Calu3 (cell line): Measurements from ENCODE around the gene UCN2. TPM values are rescaled to one million over a fixed set of nuclear protein-coding genes. Genes with fewer than 3 reads are reported as not detected.

Experiments
- BruUV-seq: library from RNA; stranded (reverse); fragments of 400-500 nt; replicated peaks from 2 replicates; lab custom pipeline; 2021; lab: Mats Ljungman, UMichigan
- CTCF ChIA-PET: fragments of 300-600 bp; sonication (Branson Sonifier 250); formaldehyde crosslinking; loops from one replicate; lab custom pipeline; 2022; ENCODE audit warnings: antibody characterized with exemption; lab: Charles Lee
- DNase-seq: peaks from one replicate; pipeline ENCODE4 v3.0.0; 2022
- H3K27ac Mint-ChIP-seq: one replicate; pipeline ENCODE4 v1.8.0; 2022; ENCODE audit warnings: mixed read lengths; ENCODE audit not compliant: unreplicated experiment
- H3K27me3 Mint-ChIP-seq: one replicate; pipeline ENCODE4 v1.8.0; 2022; ENCODE audit warnings: mixed read lengths; ENCODE audit not compliant: unreplicated experiment
- H3K36me3 Mint-ChIP-seq: one replicate; pipeline ENCODE4 v1.8.0; 2022; ENCODE audit warnings: mild to moderate bottlenecking, moderate library complexity, mixed read lengths; ENCODE audit not compliant: insufficient read depth, unreplicated experiment
- H3K4me1 Mint-ChIP-seq: one replicate; pipeline ENCODE4 v1.8.0; 2022; ENCODE audit warnings: mild to moderate bottlenecking, low read depth, mixed read lengths; ENCODE audit not compliant: unreplicated experiment
- H3K4me3 Mint-ChIP-seq: one replicate; pipeline ENCODE4 v1.8.0; 2022; ENCODE audit warnings: mild to moderate bottlenecking, low read depth, moderate library complexity, mixed read lengths; ENCODE audit not compliant: unreplicated experiment
- H3K9me3 Mint-ChIP-seq: one replicate; pipeline ENCODE4 v1.8.0; 2022; ENCODE audit warnings: low read depth, mixed read lengths; ENCODE audit not compliant: unreplicated experiment
- intact Hi-C: fragments of 100-400 bp; cut with micrococcal nuclease; formaldehyde crosslinking; loops from one replicate; pipeline ENCODE4 v1.10.0; 2022; ENCODE audit not compliant: unreplicated experiment
- total RNA-seq: library from RNA; stranded (reverse); gene quantifications from 2 replicates; pipeline ENCODE4 v1.2.3, GENCODE V29; 2022
- TF ChIP-seq, protein P1 (sequence below): fragments of 200-600 bp; IDR thresholded peaks from one replicate; pipeline ENCODE4 v1.8.0; 2022; ENCODE audit warnings: antibody characterized with exemption; ENCODE audit not compliant: unreplicated experiment

UCN2 gene
- total RNA-seq, 1 experiment from 2014 or later, result 0.94 TPM

DNA sequence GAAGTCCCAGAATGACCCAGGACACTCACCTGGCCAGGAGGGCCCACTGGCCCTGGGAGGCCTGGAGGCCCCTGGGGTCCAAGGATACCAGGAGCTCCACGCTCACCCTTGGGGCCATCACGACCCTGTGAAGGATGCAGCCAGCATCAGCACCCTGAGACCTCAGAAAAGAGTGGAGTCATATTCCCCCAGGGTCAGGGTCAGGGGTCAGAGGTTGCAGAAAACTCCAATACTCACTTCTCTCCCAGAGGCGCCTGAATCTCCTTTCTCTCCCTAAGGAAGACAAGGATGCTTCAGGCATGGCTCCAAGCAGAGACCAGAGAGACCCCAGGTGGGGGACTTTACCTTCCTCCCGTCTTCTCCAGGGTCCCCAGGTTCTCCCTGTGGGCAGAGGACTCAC lies 13.1 kb upstream of the UCN2 start:
- H3K27me3 Mint-ChIP-seq, result no peaks in the 10 kb centered on the region
- DNase-seq, result no peak
- BruUV-seq, result no TSS peak
- no peaks in the 10 kb centered on the region for H3K4me1 Mint-ChIP-seq
- TF ChIP-seq, protein P1, sequence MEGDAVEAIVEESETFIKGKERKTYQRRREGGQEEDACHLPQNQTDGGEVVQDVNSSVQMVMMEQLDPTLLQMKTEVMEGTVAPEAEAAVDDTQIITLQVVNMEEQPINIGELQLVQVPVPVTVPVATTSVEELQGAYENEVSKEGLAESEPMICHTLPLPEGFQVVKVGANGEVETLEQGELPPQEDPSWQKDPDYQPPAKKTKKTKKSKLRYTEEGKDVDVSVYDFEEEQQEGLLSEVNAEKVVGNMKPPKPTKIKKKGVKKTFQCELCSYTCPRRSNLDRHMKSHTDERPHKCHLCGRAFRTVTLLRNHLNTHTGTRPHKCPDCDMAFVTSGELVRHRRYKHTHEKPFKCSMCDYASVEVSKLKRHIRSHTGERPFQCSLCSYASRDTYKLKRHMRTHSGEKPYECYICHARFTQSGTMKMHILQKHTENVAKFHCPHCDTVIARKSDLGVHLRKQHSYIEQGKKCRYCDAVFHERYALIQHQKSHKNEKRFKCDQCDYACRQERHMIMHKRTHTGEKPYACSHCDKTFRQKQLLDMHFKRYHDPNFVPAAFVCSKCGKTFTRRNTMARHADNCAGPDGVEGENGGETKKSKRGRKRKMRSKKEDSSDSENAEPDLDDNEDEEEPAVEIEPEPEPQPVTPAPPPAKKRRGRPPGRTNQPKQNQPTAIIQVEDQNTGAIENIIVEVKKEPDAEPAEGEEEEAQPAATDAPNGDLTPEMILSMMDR, result no peak
- H3K27ac Mint-ChIP-seq, result no peak overlapping the region
- intact Hi-C loops, result no loop called here
- H3K36me3 Mint-ChIP-seq, result no peaks in the 10 kb centered on the region
- CTCF ChIA-PET, result interaction anchor here (0.6 to 0.9 kb wide), 2 partner anchors 16 to 19 kb away, joined by 3 read pairs; no protein-coding TSS in a partner anchor
- H3K4me3 Mint-ChIP-seq, result no peak overlapping the region
- no peaks in the 10 kb centered on the region for H3K9me3 Mint-ChIP-seq

DNA sequence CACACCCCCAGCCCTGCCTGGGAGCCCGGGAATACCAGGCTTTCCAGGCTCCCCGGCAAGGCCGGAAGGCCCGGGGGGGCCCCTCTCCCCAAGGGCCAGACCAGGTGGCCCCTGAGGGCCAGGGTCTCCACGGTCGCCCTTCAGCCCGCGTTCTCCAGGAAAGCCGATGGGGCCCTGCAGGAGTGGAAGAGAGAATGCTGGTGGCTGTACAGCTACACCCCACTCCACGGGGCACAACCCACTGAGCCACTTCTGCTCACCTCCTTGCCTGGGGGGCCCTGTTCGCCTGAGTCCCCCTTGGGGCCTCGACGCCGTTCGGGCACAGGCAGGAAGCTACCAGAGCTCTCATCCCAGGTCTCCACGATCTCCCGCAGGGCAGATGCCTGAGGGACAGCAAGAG lies 11.8 kb upstream of the UCN2 start:
- no TSS peak for BruUV-seq
- H3K4me3 Mint-ChIP-seq, result no peak overlapping the region
- TF ChIP-seq, protein P1, result no peak
- H3K4me1 Mint-ChIP-seq, result no peaks in the 10 kb centered on the region
- intact Hi-C loops, result no loop called here
- H3K36me3 Mint-ChIP-seq, result no peaks in the 10 kb centered on the region
- H3K27me3 Mint-ChIP-seq, result no peaks in the 10 kb centered on the region
- no peak overlapping the region for H3K27ac Mint-ChIP-seq
- no peak for DNase-seq
- CTCF ChIA-PET, result no interaction called here
- H3K9me3 Mint-ChIP-seq, result no peaks in the 10 kb centered on the region

DNA sequence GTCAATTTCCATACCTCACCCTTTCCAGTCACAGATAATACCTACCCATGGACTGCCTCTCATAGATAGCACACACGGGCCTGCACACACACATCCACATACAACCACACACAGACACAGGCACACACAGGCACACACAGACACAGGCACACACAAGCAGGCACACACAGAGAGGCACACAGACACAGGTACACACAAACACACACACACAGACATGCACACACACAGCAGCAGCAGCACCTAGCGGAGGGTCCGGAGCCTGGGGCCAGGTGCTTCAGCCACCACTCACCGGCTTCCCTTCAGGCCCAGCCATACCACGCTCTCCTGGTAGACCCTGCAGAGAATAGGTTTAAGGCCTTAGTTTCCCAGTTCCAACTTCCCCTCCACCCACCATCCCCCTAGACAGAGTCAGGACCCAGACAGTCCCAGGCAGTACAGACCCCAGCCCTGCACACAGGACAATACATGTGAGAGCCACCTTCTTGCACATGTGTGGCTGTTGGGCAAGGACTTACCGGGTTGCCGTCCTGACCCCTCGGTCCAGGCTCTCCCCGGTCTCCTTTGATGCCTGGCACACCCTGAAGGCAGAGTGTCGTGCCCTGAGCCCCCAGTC lies 10.5 kb upstream of the UCN2 start:
- TF ChIP-seq, protein P1, result no peak
- DNase-seq, result no peak
- no TSS peak for BruUV-seq
- Mint-ChIP-seq H3K9me3 (no peaks in the 10 kb centered on the region), H3K36me3 (no peaks in the 10 kb centered on the region), H3K27ac (no peak overlapping the region), H3K4me3 (no peak overlapping the region), H3K27me3 (no peaks in the 10 kb centered on the region), H3K4me1 (no peaks in the 10 kb centered on the region)
- intact Hi-C loops, result no loop called here
- CTCF ChIA-PET, result no interaction called here

DNA sequence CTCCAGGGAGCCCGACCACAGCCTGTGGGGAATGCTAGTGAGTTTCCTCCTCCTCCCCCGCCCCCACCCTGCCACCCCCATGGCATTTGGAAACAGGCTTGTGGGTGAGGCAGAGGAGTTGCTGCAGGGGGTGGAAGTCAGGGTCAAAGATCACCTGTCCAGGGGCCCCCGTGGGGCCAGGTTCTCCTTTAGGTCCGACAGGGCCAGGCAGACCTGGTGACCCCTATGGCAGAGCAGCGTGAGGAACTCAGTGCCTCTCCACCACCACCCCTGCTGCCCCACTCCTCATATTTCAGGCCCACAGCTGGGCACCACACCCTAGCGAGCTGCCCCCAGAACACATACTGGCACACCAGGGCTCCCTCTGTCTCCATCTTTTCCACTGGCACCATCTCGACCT lies 8.9 kb upstream of the UCN2 start:
- no peaks in the 10 kb centered on the region for H3K36me3 Mint-ChIP-seq
- DNase-seq, result no peak
- H3K4me1 Mint-ChIP-seq, result no peaks in the 10 kb centered on the region
- H3K27me3 Mint-ChIP-seq, result no peaks in the 10 kb centered on the region
- CTCF ChIA-PET, result no interaction called here
- TF ChIP-seq, protein P1, result no peak
- no peaks in the 10 kb centered on the region for H3K9me3 Mint-ChIP-seq
- H3K4me3 Mint-ChIP-seq, result no peak overlapping the region
- no peak overlapping the region for H3K27ac Mint-ChIP-seq
- BruUV-seq, result no TSS peak
- intact Hi-C loops, result no loop called here
